Measurements from ENCODE around the gene ZNF469.

DNA sequence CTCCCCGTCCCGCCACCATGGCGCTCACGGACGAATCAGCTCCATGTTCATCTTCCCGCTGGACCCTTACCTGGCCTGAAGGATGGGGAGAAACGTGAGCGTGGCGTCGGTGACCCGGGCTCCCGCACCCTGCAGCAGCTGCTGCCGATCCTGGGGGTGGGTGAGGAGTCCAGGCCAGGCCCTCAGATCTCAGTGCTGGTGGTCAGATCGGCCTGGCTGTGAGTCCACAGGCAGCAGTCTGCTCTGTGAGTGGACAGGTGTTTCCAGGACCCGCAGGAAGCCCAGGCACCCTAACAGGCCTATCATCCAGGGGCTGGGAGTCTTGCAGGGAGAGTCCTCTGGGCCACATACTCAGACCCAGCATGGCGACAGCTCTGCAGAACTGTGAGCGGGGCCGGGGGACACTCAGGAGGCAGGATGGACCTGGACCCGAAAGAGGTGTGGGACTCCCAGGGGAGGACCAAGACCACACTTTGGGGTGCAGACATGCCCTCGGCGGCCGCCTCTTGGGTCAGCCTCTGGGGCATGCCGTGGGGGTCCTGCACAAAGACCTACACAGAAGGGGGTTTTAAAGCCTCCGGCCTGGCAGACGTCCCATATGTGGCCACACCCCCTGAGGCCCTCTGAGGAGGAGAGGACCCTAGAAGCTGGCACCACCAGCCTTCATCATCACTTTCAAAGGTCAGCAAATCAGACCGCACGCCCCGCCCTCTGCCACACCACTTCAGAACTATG is 27.2 kb upstream of the ZNF469 start:
- TF ChIP-seq, protein P1, sequence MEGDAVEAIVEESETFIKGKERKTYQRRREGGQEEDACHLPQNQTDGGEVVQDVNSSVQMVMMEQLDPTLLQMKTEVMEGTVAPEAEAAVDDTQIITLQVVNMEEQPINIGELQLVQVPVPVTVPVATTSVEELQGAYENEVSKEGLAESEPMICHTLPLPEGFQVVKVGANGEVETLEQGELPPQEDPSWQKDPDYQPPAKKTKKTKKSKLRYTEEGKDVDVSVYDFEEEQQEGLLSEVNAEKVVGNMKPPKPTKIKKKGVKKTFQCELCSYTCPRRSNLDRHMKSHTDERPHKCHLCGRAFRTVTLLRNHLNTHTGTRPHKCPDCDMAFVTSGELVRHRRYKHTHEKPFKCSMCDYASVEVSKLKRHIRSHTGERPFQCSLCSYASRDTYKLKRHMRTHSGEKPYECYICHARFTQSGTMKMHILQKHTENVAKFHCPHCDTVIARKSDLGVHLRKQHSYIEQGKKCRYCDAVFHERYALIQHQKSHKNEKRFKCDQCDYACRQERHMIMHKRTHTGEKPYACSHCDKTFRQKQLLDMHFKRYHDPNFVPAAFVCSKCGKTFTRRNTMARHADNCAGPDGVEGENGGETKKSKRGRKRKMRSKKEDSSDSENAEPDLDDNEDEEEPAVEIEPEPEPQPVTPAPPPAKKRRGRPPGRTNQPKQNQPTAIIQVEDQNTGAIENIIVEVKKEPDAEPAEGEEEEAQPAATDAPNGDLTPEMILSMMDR (IDR thresholded peaks at IDR 0.05): no peak
- TF ChIP-seq POLR2AphosphoS5 (IDR thresholded peaks at IDR 0.05) (no peak), POLR2A (IDR thresholded peaks at IDR 0.05) (no peak), EP300 (IDR thresholded peaks at IDR 0.05) (no peak)
